ENCODE data around the gene SGMS1.
"Not testable (repeated sequence)": the region's sequence is repeated elsewhere in the genome, so short reads cannot be mapped to it uniquely, and the experiment has no call there.

SGMS1 gene

DNA sequence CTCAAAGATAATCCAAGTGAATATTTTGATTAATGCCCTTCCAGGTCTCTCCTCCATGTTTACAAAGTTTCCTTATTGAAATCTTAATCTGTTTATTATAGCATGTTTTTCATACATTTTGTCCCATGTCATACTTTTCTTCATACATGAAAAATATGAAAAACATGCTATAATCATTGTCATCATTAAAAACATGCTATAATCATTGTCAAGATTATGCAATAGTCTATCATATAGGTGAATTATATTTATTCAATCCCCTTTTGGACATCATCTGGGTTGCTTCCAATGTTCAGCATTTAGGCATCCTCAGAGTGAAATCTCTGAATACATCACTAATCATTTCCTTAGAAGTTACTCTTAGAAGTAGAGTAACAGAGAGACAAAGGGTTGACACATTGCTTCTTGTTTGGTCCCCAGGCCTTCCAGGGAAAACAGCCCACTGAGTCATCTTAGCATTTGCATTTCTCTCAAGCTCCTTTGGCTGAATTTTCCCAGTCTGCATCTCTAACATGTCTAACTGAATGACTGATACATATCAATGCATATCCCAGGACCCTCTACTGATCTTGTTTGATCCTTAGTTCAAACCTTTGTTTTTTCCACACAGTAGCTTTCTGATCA, 87.0 kb downstream of the SGMS1 start:
- DNase-seq (ENCODE audit: low read depth in 2 of 2), result no peak

- not testable (repeated sequence) for DNase-seq (ENCODE audit: low read depth in 2 of 2)
These were observed 88.9 kb downstream of the SGMS1 start for GRCh38 chr10:50534748-50535376.

DNA sequence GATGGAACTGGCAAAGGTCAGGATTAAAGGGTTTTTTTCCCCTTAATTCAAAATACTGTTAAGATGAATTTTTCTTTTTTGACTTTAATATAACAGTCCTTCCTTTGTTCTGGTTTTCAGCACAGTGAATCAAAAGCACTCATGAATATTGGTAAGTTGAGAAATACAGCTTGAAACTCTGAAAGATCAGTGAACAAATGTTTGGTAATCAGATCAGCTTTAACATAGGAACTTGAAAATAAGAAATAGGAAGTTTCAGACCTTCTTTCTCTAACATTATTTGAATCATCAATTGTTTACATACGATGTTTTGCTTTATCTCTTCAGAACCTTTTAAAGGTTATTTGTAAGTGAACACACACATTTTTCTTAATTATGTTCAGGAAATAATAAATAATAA, 90.5 kb downstream of the SGMS1 start:
- no peak for DNase-seq (ENCODE audit: low read depth in 2 of 2)

GRCh38 chr10:50531388-50532077, 92.2 kb downstream of the SGMS1 start:
- DNase-seq (ENCODE audit: low read depth in 2 of 2), result no peak

DNA sequence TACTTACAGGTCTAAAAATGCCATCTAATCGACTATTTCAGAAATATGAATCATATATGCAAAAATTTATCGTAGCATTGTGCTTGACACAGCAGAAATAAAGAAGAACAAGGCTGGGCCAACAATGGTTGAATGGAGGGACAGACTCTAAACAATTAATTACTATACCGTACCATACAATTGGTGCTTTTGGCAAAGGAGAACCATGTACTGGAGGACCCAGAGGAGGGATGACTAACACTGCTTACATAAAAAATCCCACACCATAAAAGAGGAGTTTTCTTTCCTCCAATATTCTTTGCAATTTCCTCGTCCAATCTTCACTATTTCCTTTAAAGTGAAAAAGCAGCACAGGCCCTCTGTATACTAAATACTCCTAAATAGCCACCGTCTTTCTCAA, 94.1 kb downstream of the SGMS1 start:
- DNase-seq (ENCODE audit: low read depth in 2 of 2), result no peak

- DNase-seq (ENCODE audit: low read depth in 2 of 2), result no peak
These were observed 95.5 kb downstream of the SGMS1 start for GRCh38 chr10:50528206-50528605.

DNA sequence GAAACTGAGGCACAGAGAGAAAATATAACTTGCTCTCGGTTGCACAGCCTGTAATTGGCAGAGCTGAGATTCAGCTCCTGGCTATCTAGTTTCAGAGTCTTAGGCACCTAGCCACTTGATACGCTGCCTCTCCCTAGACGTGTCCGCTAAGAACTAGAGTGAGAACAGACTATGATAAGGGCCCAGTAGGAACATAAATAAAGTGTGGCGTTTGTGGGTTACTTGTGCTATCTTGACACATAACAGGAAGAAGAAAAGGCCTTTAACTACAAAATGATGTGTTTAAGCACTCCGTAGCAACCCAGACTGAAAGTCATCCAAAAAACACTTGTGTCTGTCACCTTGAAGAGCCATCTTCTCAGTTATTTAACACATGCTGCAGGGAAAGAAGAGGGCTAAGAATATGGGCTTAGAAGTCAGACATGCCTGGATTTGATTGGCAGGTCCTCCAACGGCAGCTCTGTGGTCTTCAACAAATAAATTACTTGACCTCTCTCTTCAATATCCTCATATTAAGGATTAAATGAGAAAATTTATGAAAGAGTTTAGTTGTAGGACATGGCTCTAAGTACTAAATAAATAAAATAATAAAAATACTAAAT, 96.2 kb downstream of the SGMS1 start:
- no peak for DNase-seq (ENCODE audit: low read depth in 2 of 2)

DNA sequence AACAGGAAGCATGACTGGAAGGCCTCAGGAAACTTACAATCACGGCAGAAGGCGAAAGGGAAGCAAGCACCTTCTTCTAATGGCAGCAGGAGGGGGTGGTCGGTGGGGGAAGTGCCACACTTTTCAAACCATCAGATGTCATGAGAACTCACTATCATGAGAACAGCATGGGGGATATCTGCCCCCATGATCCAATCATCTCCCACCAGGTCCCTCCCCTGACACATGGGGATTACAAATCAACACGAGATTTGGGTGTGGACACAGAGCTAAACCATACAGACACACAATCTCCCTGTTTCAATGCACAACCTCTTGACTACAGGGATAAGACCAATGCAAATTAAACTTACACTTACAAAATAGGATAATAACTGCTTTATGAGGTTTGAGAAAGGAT, 97.6 kb downstream of the SGMS1 start:
- no peak for DNase-seq (ENCODE audit: low read depth in 2 of 2)

GRCh38 chr10:50523357-50523756, 100.4 kb downstream of the SGMS1 start:
- DNase-seq (ENCODE audit: low read depth in 2 of 2), result no peak

DNA sequence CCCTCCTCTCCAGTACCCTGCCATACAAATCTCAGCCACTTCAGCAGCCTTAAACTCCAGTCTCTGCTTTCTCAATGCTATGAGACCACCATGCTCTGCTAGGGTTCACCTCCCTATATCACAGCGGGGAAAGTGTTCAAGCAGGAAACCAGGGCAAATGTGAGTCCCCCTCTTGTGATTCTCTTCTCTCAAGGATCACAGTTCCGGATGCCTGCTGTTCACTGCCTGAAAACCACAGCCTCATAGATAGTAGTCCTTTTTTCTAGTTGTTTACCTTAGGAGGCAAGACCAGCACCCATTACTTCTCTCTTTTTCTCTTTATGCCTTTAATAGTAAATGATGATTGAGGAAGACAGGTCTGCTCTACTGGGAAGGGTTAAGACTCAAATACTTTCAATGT, 100.8 kb downstream of the SGMS1 start:
- no peak for DNase-seq (ENCODE audit: low read depth in 2 of 2)

DNA sequence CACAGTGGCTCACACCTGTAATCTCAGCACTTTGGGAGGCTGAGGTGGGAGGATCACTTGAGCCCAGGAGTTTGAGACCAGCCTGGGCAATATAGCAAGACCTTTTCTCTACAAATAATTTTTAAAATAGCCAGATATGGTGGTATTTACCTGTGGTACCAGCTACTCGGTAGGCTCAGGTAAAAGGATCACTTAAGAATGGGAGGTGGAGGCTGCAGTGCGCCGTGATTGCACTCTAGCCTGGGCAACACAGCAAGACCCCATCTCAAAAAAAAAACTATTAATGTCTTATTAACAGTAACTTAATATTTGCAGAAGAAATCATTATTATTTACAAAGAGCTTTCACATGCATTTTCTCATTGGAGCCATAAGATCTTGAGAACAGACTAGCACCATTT, 103.6 kb downstream of the SGMS1 start:
- no peak for DNase-seq (ENCODE audit: low read depth in 2 of 2)

DNA sequence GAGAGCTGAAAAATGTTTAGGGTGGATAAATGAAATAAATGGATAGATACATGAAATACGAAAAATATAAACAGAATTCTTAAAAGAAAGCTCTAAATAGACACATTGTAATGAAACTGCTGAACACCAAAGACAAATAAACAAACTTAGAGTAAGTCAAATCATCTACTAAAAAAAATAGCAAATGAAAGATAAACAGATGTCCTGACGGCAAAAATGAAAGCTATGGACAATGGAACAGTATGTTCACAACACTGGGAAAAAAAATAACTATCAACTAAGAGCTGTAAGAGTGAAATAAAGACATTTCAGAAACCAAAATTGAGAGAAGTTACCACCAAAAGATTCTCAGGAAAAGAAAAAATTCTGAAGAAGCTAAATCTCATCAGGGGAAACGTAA, 106.1 kb downstream of the SGMS1 start:
- no peak for DNase-seq (ENCODE audit: low read depth in 2 of 2)

DNA sequence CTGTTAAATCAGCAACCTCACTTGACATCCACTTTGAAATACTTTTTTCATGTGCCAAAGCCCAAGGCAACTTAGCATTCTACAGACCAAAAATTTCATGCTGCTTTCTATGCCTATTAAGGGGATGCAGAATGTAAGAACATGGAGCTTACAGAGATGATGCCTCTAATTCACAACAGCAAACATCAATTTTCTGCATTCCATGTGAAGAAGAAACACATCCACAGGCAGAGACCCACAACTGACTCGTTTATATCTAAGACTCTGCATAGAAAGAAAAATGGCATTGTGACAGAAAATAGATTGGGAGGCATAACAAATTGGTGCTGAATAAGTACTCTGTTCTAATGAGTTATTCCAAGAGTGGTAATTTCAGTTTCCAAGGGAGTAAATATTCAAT, 107.6 kb downstream of the SGMS1 start:
- DNase-seq (ENCODE audit: low read depth in 2 of 2), result no peak

DNA sequence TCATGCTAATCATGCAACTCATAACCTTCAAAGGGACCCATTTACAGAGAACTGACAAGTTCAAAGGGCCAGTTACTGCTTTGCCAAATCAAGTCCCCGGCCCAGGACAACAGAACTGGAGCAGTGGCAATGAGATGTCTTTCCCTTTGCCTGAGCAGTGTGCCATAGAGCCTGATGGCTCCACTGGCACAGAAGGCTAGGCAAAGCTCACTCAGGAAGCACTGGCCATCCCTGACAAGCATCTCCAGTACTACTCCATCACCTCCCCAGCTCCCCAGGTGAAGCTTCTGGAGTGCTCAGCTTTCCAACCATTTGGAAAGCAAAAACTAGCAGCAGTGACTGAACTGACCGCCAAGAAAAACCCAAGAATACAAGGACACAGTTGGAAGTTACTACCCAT, 108.3 kb downstream of the SGMS1 start:
- DNase-seq (ENCODE audit: low read depth in 2 of 2), result no peak

DNA sequence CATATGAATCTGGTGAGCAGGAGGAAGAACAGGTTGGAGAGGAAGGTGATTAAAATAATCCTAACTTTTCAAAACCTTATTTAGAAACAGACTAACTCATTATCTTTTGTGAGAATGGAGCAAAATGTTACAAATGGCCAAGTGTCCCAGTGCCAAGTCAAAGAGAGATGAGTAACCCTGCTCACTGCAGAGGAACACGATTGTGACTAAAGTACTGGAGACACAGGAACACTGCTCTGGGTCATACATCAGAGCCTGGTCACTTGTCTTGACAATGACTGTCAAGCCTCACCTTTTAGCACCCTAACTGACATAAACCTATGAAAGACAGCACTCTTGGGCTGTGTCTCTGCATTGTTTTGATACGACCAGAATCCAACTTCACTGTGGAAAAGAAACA, 108.8 kb downstream of the SGMS1 start:
- DNase-seq (ENCODE audit: low read depth in 2 of 2), result no peak

DNA sequence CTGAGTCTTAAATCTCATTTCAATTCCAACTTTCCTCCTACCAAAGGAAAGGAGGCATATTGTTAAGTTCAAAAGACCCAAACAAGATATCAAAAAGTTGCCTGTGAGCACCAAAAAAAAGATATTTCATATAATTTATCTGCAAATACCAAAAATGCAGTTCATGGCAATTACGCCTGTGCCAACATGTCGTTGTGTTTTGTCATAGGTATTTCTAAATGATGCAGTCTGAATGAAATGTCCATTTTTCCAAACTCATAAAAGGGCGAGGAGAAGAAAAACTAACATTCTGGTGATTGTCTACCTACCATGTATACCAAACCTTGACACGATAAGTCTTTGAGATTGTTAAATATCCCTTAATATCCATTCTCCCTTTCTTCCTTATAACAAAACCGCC, 109.8 kb downstream of the SGMS1 start:
- DNase-seq (ENCODE audit: low read depth in 2 of 2), result no peak

DNA sequence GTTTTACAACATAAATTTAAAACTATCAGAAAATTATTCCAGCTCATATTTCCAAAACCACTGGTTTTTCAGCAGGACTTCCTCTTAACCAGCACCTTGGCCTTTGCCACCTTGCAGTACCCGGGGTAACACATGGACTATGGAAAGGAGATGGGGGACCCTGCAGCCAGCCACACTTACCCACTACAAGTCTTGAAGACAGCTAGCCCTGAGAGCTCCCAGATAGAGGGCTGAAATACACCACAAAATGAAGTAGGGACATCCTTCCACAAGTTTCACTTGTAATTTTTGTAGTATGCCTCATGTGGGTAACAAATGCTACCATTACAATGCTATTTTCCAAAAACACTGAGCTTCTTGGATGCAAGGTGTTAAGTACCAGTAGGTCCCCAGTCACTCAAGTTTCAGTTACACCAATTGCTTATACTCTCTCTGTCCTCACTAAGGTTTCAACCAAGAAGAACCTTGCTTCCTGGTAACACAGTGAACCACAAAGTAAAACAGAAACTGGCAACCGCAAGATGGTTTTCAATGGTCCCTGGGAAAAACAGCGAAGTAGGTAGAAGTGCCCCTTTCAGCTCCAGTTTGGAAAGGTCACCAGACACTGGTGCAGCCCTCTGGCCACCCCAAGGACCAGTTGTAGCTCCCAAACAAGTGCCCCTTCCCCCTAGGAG, 110.9 kb downstream of the SGMS1 start:
- DNase-seq (ENCODE audit: low read depth in 2 of 2), result no peak

GRCh38 chr10:50512214-50512595, 111.6 kb downstream of the SGMS1 start:
- no peak for DNase-seq (ENCODE audit: low read depth in 2 of 2)

DNA sequence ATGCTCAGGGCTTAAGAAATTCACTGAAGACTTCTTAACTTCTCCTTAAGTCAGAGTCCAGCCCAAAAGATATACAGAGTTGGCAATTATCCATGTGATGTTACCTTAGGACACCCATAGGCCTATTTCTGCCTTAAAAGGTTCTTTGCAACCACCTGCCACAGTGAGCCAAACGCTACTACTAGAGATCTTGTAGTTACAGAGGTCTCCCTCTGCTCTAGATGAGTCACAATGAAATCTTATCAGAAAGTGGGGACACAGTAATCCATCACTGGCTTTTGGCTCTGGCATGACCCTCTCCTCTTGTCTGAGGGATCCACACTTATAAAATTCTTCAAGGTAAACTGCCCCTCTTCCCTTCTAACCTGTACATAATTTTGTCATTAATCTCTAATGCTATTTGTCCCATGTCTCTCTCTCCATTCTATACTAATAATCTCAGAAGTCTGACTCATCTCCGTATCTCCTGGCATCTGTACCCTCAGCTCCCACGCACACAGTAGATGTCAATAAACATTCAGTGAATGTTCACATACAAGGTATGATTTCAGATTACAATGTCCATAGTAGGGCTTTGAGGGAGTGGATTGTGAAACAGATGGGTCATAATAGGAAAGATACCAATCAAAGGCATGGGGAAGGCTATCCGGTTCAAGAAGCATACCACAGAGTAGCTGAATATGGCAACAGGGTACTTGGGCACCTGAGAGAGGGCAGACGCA, 112.1 kb downstream of the SGMS1 start:
- peak in 1 of 2 donors; percentile 11 for DNase-seq (ENCODE audit: low read depth in 2 of 2)

DNA sequence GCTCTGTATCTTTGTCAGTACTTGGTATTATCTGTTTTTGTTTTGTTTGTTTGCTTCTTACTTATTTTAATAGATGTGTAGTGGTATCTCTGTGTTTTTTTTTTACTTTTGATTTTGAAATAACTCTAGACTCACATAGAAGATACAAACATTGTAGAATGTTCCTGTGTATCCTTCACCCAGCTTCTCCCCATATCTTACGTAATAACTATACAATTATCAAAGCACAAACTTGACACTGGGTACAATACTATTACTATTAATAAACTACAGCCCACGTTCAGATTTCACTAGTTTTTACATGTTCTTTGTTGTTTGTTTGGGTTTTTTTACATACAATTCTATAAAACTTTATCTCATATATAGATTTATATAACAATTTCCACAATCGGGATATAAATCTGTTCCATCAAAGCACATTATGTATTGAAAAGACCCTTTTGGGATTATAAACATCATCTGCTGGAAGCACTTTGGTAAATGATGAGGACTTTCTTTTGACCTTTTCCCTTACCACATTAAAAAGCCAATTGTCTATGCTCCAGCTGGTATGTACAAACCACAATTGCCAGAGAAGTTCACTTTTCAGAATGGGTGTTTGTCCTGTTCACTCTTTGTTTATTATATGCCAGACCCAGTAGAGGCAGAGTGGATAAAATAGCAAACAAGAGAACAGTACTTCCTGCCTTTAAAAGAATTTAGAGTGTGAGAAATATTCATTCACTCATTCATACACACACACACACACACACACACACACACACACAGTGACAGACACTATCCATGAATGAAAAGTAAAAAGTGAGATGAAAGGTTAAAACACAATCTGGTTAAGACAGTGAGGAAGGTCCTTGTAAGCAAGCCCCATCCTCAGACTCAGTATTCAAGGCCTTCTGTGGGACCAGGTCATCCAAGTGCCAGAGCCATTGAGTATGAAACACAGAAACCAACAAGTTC, 113.0 kb downstream of the SGMS1 start:
- DNase-seq (ENCODE audit: low read depth in 2 of 2), result no peak

Data from stimulated activated CD4-positive, alpha-beta T cell treated with anti-CD3 and anti-CD28 coated beads, Interleukin-4, amount 100 ng/mL, for 48 hours (primary cell).